GM23338 (cell line): ENCODE data around the gene ANAPC13. TPM values are rescaled to one million over a fixed set of nuclear protein-coding genes. Genes with fewer than 3 reads are reported as not detected.

Source experiments
- ATAC-seq: fragments of 200-7000 bp; cut with Tn5 transposase; 3 replicates; pipeline ENCODE4 v1.9.1; 2020
- DNase-seq: peaks from one replicate; pipeline ENCODE4 v3.0.0-alpha.2; 2015; ENCODE audit warnings: low spot score
- H2AFZ ChIP-seq: fragments of 200-600 bp; sonication (generic); 2 replicates; pipeline ENCODE4 v1.8.0; 2016; ENCODE audit warnings: antibody characterized with exemption, mild to moderate bottlenecking, moderate library complexity
- H3F3A ChIP-seq: fragments of 200-600 bp; sonication (generic); replicated peaks from 2 replicates; pipeline ENCODE4 v1.8.0; 2017; ENCODE audit warnings: antibody characterized with exemption, mixed run types, low read depth
- H3K27ac ChIP-seq: fragments of 200-600 bp; sonication (generic); 2 replicates; pipeline ENCODE4 v1.6.1; 2016; ENCODE audit warnings: low read depth
- H3K27me3 ChIP-seq: fragments of 200-600 bp; sonication (generic); 2 replicates; pipeline ENCODE4 v1.8.0; 2016; ENCODE audit warnings: mild to moderate bottlenecking, mixed run types, moderate library complexity; ENCODE audit not compliant: insufficient read depth
- H3K36me3 ChIP-seq: fragments of 200-600 bp; sonication (generic); 2 replicates; pipeline ENCODE4 v1.8.0; 2016; ENCODE audit warnings: mild to moderate bottlenecking; ENCODE audit not compliant: insufficient read depth
- H3K4me1 ChIP-seq: fragments of 200-600 bp; sonication (generic); 2 replicates; pipeline ENCODE4 v1.8.0; 2016; ENCODE audit warnings: mild to moderate bottlenecking, moderate library complexity; ENCODE audit not compliant: insufficient read depth
- H3K4me2 ChIP-seq: fragments of 200-600 bp; sonication (generic); 2 replicates; pipeline ENCODE4 v1.7.1; 2017; ENCODE audit warnings: mixed run types
- H3K4me3 ChIP-seq: fragments of 200-600 bp; sonication (generic); 2 replicates; pipeline ENCODE4 v1.6.1; 2016; ENCODE audit warnings: mixed run types
- H3K79me2 ChIP-seq: fragments of 200-600 bp; sonication (generic); replicated peaks from 2 replicates; pipeline ENCODE4 v1.8.0; 2017; ENCODE audit warnings: mild to moderate bottlenecking; ENCODE audit not compliant: insufficient read depth
- H3K9me2 ChIP-seq: fragments of 200-600 bp; sonication (generic); 2 replicates; pipeline ENCODE4 v1.8.0; 2017; ENCODE audit not compliant: insufficient read depth
- H4K20me1 ChIP-seq: fragments of 200-600 bp; sonication (generic); replicated peaks from 2 replicates; pipeline ENCODE4 v1.8.0; 2017; ENCODE audit warnings: mild to moderate bottlenecking; ENCODE audit not compliant: insufficient read depth
- H3K27ac Mint-ChIP-seq: 2 replicates; pipeline ENCODE4 v1.8.0; 2020; ENCODE audit warnings: inconsistent platforms, mild to moderate bottlenecking, moderate library complexity, mixed read lengths
- H3K27me3 Mint-ChIP-seq: 3 replicates; pipeline ENCODE4 v1.8.0; 2022; ENCODE audit warnings: low read depth, mild to moderate bottlenecking, moderate library complexity, mixed read lengths, inconsistent platforms; ENCODE audit not compliant: insufficient read depth, poor library complexity
- H3K36me3 Mint-ChIP-seq: 3 replicates; pipeline ENCODE4 v1.8.0; 2021; ENCODE audit warnings: low read depth, mild to moderate bottlenecking, inconsistent platforms, moderate library complexity, mixed read lengths
- H3K4me1 Mint-ChIP-seq: 3 replicates; pipeline ENCODE4 v1.8.0; 2020; ENCODE audit warnings: mild to moderate bottlenecking, inconsistent platforms, mixed read lengths
- H3K4me3 Mint-ChIP-seq: 3 replicates; pipeline ENCODE4 v1.8.0; 2021; ENCODE audit warnings: moderate library complexity, mild to moderate bottlenecking, inconsistent platforms, mixed read lengths
- H3K9me3 Mint-ChIP-seq: 3 replicates; pipeline ENCODE4 v1.8.0; 2020; ENCODE audit warnings: moderate library complexity, mild to moderate bottlenecking, inconsistent platforms, mixed read lengths
- EZH2phosphoT487 ChIP-seq: fragments of 200-600 bp; sonication (generic); IDR thresholded peaks from one replicate; pipeline ENCODE4 v1.8.1; 2018; ENCODE audit warnings: antibody characterized with exemption; ENCODE audit not compliant: unreplicated experiment
- JUNB ChIP-seq: IDR thresholded peaks from one replicate; pipeline ENCODE4 v1.6.1; 2016; ENCODE audit warnings: antibody characterized with exemption; ENCODE audit not compliant: unreplicated experiment
- POLR2AphosphoS5 ChIP-seq: IDR thresholded peaks from 2 replicates; pipeline ENCODE4 v1.6.1; 2016; ENCODE audit warnings: antibody characterized with exemption, low read depth
- ZNF114 ChIP-seq: fragments of 250-450 bp; sonication (Bioruptor Pico); IDR thresholded peaks from 2 replicates; pipeline ENCODE4 v1.5.0; 2020; ENCODE audit warnings: mild to moderate bottlenecking, moderate library complexity
- ZNF331 ChIP-seq: fragments of 250-450 bp; sonication (Bioruptor Pico); IDR thresholded peaks from 2 replicates; pipeline ENCODE4 v1.5.0; 2020; ENCODE audit warnings: low read depth, mild to moderate bottlenecking, moderate library complexity
- polyA plus RNA-seq: library from polyadenylated mRNA; unstranded; fragments of >200 nt; fragmentation: Nextera tagmentation; extraction: Ambion mirVana; gene quantifications from 2 replicates; pipeline ENCODE4 v1.2.1, GENCODE V29; 2016
- total RNA-seq: library from RNA; depleted of rRNA; stranded (reverse); fragments of >200 nt; shearing (Covaris generic); gene quantifications from 2 replicates; pipeline ENCODE4 v1.2.3, GENCODE V29; 2014
- TF ChIP-seq, protein P1 (sequence below): IDR thresholded peaks from one replicate; pipeline ENCODE4 v1.6.1; 2018; ENCODE audit warnings: antibody characterized with exemption; ENCODE audit not compliant: unreplicated experiment
- TF ChIP-seq, protein P2 (sequence below): IDR thresholded peaks from 2 replicates; pipeline ENCODE4 v1.6.1; 2016; ENCODE audit warnings: antibody characterized with exemption
- TF ChIP-seq, protein P3 (sequence below), 2 experiments: fragments of 200-600 bp in 1 of 2; sonication (generic) in 1 of 2; conservative IDR thresholded peaks; 2 replicates each; pipeline versions ENCODE4 v1.5.1 to v1.6.1; 2016 to 2017; ENCODE audit warnings: antibody characterized with exemption in 2 of 2, low read depth in 2 of 2, mild to moderate bottlenecking in 2 of 2, moderate library complexity in 1 of 2

The ANAPC13 gene
- total and polyA plus RNA-seq, 2 experiments from 2014 or later = 44.4 to 76.8 TPM

DNA sequence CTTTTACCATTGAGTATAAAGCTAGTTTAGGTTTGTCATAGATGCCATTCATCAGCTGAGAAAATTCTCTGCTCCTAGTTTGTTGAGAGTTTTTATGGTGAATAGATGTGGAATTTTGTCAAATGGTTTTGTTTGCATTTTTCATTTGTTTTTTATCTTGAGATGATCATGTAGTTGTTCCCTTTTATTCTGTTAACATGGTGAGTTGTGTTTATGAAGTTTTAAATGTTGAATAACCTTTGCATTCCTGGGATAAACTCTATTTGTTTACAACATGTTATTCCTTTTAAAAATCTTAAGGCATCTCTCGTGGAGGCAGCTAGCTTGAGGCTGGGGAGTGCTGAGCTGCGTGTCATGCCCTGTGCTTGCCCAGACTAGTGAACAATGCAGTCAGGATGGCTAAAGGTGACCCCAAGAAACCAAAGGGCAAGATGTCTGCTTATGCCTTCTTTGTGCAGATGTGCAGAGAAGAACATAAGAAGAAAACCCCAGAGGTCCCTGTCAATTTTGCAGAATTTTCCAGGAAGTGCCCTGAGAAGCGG is 48.5 kb downstream of the ANAPC13 start (continued):
- TF ChIP-seq, protein P1, sequence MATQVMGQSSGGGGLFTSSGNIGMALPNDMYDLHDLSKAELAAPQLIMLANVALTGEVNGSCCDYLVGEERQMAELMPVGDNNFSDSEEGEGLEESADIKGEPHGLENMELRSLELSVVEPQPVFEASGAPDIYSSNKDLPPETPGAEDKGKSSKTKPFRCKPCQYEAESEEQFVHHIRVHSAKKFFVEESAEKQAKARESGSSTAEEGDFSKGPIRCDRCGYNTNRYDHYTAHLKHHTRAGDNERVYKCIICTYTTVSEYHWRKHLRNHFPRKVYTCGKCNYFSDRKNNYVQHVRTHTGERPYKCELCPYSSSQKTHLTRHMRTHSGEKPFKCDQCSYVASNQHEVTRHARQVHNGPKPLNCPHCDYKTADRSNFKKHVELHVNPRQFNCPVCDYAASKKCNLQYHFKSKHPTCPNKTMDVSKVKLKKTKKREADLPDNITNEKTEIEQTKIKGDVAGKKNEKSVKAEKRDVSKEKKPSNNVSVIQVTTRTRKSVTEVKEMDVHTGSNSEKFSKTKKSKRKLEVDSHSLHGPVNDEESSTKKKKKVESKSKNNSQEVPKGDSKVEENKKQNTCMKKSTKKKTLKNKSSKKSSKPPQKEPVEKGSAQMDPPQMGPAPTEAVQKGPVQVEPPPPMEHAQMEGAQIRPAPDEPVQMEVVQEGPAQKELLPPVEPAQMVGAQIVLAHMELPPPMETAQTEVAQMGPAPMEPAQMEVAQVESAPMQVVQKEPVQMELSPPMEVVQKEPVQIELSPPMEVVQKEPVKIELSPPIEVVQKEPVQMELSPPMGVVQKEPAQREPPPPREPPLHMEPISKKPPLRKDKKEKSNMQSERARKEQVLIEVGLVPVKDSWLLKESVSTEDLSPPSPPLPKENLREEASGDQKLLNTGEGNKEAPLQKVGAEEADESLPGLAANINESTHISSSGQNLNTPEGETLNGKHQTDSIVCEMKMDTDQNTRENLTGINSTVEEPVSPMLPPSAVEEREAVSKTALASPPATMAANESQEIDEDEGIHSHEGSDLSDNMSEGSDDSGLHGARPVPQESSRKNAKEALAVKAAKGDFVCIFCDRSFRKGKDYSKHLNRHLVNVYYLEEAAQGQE = no peak
- TF ChIP-seq EZH2phosphoT487 = no peak
- TF ChIP-seq, protein P2, sequence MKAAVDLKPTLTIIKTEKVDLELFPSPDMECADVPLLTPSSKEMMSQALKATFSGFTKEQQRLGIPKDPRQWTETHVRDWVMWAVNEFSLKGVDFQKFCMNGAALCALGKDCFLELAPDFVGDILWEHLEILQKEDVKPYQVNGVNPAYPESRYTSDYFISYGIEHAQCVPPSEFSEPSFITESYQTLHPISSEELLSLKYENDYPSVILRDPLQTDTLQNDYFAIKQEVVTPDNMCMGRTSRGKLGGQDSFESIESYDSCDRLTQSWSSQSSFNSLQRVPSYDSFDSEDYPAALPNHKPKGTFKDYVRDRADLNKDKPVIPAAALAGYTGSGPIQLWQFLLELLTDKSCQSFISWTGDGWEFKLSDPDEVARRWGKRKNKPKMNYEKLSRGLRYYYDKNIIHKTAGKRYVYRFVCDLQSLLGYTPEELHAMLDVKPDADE = no peak
- no peak for TF ChIP-seq JUNB
- no peak for TF ChIP-seq POLR2AphosphoS5
- no peak for TF ChIP-seq ZNF331 (CRISPR knock-in tag)
- TF ChIP-seq, protein P3, sequence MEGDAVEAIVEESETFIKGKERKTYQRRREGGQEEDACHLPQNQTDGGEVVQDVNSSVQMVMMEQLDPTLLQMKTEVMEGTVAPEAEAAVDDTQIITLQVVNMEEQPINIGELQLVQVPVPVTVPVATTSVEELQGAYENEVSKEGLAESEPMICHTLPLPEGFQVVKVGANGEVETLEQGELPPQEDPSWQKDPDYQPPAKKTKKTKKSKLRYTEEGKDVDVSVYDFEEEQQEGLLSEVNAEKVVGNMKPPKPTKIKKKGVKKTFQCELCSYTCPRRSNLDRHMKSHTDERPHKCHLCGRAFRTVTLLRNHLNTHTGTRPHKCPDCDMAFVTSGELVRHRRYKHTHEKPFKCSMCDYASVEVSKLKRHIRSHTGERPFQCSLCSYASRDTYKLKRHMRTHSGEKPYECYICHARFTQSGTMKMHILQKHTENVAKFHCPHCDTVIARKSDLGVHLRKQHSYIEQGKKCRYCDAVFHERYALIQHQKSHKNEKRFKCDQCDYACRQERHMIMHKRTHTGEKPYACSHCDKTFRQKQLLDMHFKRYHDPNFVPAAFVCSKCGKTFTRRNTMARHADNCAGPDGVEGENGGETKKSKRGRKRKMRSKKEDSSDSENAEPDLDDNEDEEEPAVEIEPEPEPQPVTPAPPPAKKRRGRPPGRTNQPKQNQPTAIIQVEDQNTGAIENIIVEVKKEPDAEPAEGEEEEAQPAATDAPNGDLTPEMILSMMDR (conservative IDR thresholded peaks at IDR 0.05; ENCODE audit: low read depth in 2 of 2) = no peak

DNA sequence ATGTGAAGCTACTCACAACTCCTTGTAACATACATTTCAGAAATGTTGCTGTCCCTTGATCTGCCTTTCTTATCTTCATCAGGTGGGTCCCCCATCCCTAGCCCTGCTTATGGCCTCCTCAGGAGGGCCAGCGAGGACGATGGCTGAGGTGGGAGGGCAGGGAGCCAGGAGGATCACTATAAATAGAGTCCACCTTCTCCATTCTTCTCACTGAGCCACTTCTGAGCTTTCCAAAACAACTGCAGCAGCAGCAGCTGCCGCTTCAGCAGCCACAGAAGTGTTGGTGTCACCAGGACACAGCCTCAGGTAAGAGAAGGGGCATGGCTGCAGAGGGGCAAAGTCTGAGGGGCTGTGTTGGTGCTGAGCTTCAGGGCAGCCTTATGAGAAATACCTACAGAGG is 53.5 kb downstream of the ANAPC13 start:
- no peak overlapping the region for H3K4me2 ChIP-seq
- H3K27me3 ChIP-seq = no peaks in the 10 kb centered on the region
- DNase-seq (no peak), ATAC-seq (no peak)
- no peaks in the 10 kb centered on the region for H4K20me1 ChIP-seq
- no peaks in the 10 kb centered on the region for H3K36me3 Mint-ChIP-seq
- H3K4me3 Mint-ChIP-seq = no peak overlapping the region
- no peaks in the 10 kb centered on the region for H3K79me2 ChIP-seq
- H3K27ac ChIP-seq = no peak overlapping the region
- peaks cover 4% of the 10 kb centered on the region for H3K27me3 Mint-ChIP-seq
- TF ChIP-seq ZNF114 (CRISPR knock-in tag) (no peak), EZH2phosphoT487 (no peak)
- H3F3A ChIP-seq = no peaks in the 10 kb centered on the region
- no peak overlapping the region for H3K4me3 ChIP-seq
- peaks cover 4% of the 10 kb centered on the region; the same call in 1 of the 3 replicates for H3K4me1 Mint-ChIP-seq
- H3K27ac Mint-ChIP-seq = no peak overlapping the region
- no peaks in the 10 kb centered on the region for H3K9me2 ChIP-seq
- no peaks in the 10 kb centered on the region for H3K4me1 ChIP-seq
- no peaks in the 10 kb centered on the region for H3K9me3 Mint-ChIP-seq
- H3K36me3 ChIP-seq = no peaks in the 10 kb centered on the region
- H2AFZ ChIP-seq = no peak overlapping the region
